A673 (cell line): ENCODE data around the gene PGAP3. TPM values are rescaled to one million over a fixed set of nuclear protein-coding genes. Genes with fewer than 3 reads are reported as not detected.

ENCODE experiments used
- BruUV-seq: library from RNA; stranded (reverse); fragments of 400-500 nt; replicated peaks from 2 replicates; lab custom pipeline; 2021; lab: Mats Ljungman, UMichigan
- CTCF ChIA-PET: fragments of 300-600 bp; sonication (Branson Sonifier 250); formaldehyde crosslinking; loops from one replicate; lab custom pipeline; 2022; ENCODE audit warnings: antibody characterized with exemption; lab: Charles Lee
- POLR2A ChIA-PET: fragments of 300-600 bp; sonication (Branson Sonifier 250); formaldehyde crosslinking; loops from one replicate; lab custom pipeline; 2022; ENCODE audit warnings: antibody characterized with exemption; ENCODE audit not compliant: low non-redundant PET; lab: Charles Lee
- DNase-seq: peaks from one replicate; pipeline ENCODE4 v3.0.0-alpha.2; 2015; ENCODE audit warnings: low spot score
- H3K27ac ChIP-seq: fragments of 200-600 bp; sonication (generic); 2 replicates; pipeline ENCODE4 v1.5.1; 2016; ENCODE audit warnings: mixed run types, low read depth, mild to moderate bottlenecking, mixed read lengths, antibody characterized with exemption, low read length; ENCODE audit not compliant: poor library complexity, severe bottlenecking
- H3K27me3 ChIP-seq: fragments of 200-600 bp; sonication (generic); replicated peaks from 2 replicates; pipeline ENCODE4 v1.6.1; 2017; ENCODE audit warnings: mixed run types, low read depth, mild to moderate bottlenecking, mixed read lengths, antibody characterized with exemption, low read length; ENCODE audit not compliant: insufficient read depth, poor library complexity
- H3K36me3 ChIP-seq: fragments of 200-600 bp; sonication (generic); 2 replicates; pipeline ENCODE4 v1.6.1; 2016; ENCODE audit warnings: mixed run types, mild to moderate bottlenecking, mixed read lengths, antibody characterized with exemption, low read length; ENCODE audit not compliant: insufficient read depth, poor library complexity, severe bottlenecking
- H3K4me1 ChIP-seq: fragments of 200-600 bp; sonication (generic); 2 replicates; pipeline ENCODE4 v1.6.1; 2017; ENCODE audit warnings: mixed run types, mild to moderate bottlenecking, mixed read lengths, antibody characterized with exemption, low read length; ENCODE audit not compliant: insufficient read depth, poor library complexity, severe bottlenecking
- H3K4me3 ChIP-seq: fragments of 200-600 bp; sonication (generic); 2 replicates; pipeline ENCODE4 v1.5.1; 2016; ENCODE audit warnings: low read depth, mixed run types, mild to moderate bottlenecking, mixed read lengths, low read length; ENCODE audit not compliant: poor library complexity, severe bottlenecking
- H3K9me3 ChIP-seq: fragments of 200-600 bp; sonication (generic); 2 replicates; pipeline ENCODE4 v1.6.1; 2016; ENCODE audit warnings: mixed run types, low read depth, mild to moderate bottlenecking, mixed read lengths, antibody characterized with exemption, low read length; ENCODE audit not compliant: poor library complexity, severe bottlenecking
- EZH2 ChIP-seq: fragments of 200-600 bp; sonication (generic); IDR thresholded peaks from 2 replicates; pipeline ENCODE4 v1.6.1; 2017; ENCODE audit warnings: borderline replicate concordance, low read depth, mild to moderate bottlenecking, mixed read lengths, antibody characterized with exemption, low read length; ENCODE audit not compliant: poor library complexity, severe bottlenecking
- intact Hi-C: fragments of 100-400 bp; cut with micrococcal nuclease; formaldehyde crosslinking; loops from one replicate; pipeline ENCODE4 v1.10.0; 2022; ENCODE audit not compliant: unreplicated experiment
- total RNA-seq: library from RNA; stranded (reverse); gene quantifications from 2 replicates; pipeline ENCODE4 v1.2.3, GENCODE V29; 2021
- TF ChIP-seq, protein P1 (sequence below): fragments of 300-800, 200-600 bp; sonication (generic); conservative IDR thresholded peaks from 2 replicates; pipeline ENCODE4 v1.5.1; 2017; ENCODE audit warnings: low read depth, mild to moderate bottlenecking, antibody characterized with exemption, low read length, moderate library complexity, mixed read lengths

The PGAP3 gene
- total RNA-seq, 1 experiment from 2014 or later: 3.6 TPM

- H3K4me3 ChIP-seq: peak overlapping the region; percentile 52
- TF ChIP-seq EZH2: no peak
- TF ChIP-seq, protein P1, sequence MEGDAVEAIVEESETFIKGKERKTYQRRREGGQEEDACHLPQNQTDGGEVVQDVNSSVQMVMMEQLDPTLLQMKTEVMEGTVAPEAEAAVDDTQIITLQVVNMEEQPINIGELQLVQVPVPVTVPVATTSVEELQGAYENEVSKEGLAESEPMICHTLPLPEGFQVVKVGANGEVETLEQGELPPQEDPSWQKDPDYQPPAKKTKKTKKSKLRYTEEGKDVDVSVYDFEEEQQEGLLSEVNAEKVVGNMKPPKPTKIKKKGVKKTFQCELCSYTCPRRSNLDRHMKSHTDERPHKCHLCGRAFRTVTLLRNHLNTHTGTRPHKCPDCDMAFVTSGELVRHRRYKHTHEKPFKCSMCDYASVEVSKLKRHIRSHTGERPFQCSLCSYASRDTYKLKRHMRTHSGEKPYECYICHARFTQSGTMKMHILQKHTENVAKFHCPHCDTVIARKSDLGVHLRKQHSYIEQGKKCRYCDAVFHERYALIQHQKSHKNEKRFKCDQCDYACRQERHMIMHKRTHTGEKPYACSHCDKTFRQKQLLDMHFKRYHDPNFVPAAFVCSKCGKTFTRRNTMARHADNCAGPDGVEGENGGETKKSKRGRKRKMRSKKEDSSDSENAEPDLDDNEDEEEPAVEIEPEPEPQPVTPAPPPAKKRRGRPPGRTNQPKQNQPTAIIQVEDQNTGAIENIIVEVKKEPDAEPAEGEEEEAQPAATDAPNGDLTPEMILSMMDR: no peak
- CTCF ChIA-PET: interaction anchor here (0.6 to 0.8 kb wide), 3 partner anchors 51 to 475 kb away, joined by 3 read pairs; no protein-coding TSS in a partner anchor
- H3K27me3 ChIP-seq: no peaks in the 10 kb centered on the region
- no peak overlapping the region for H3K27ac ChIP-seq
- peaks cover 6% of the 10 kb centered on the region for H3K4me1 ChIP-seq
- no peaks in the 10 kb centered on the region for H3K9me3 ChIP-seq
- no peaks in the 10 kb centered on the region for H3K36me3 ChIP-seq
- POLR2A ChIA-PET: interaction anchor here (0.6 kb wide), 1 partner anchor 16 kb away, joined by 3 read pairs; no protein-coding TSS in a partner anchor
- intact Hi-C loops: no loop called here
- BruUV-seq: no TSS peak
- no peak for DNase-seq
These were observed 59.9 kb downstream of the PGAP3 start for GRCh38 chr17:39627712-39628516.

- BruUV-seq: no TSS peak
- ChIA-PET POLR2A (no interaction called here), CTCF (interaction anchor here (0.6 to 0.8 kb wide), 2 partner anchors 80 to 128 kb away, joined by 3 to 5 read pairs; no protein-coding TSS in a partner anchor)
- Histone ChIP-seq H3K9me3 (no peaks in the 10 kb centered on the region), H3K27me3 (no peaks in the 10 kb centered on the region), H3K4me3 (peak overlapping the region; percentile 52), H3K27ac (no peak overlapping the region), H3K4me1 (peaks cover 6% of the 10 kb centered on the region), H3K36me3 (no peaks in the 10 kb centered on the region)
- intact Hi-C loops: no loop called here
- no peak for DNase-seq
- TF ChIP-seq, protein P1: no peak
- no peak for TF ChIP-seq EZH2
These were observed 60.7 kb downstream of the PGAP3 start for GRCh38 chr17:39627047-39627711.

- Histone ChIP-seq H3K27me3 (no peaks in the 10 kb centered on the region), H3K36me3 (no peaks in the 10 kb centered on the region), H3K27ac (no peak within 1 kb of the TSS), H3K9me3 (no peaks in the 10 kb centered on the region), H3K4me1 (peaks cover 6% of the 10 kb centered on the region), H3K4me3 (peak within 1 kb of the TSS; percentile 52)
- ChIA-PET POLR2A (interaction anchor here (0.6 kb wide), 1 partner anchor 423 kb away, joined by 3 read pairs; no protein-coding TSS in a partner anchor), CTCF (interaction anchor here (0.6 kb wide), 1 partner anchor 79 kb away, joined by 5 read pairs; no protein-coding TSS in a partner anchor)
- intact Hi-C loops: no loop called here
- TF ChIP-seq, protein P1: no peak
- no peak for TF ChIP-seq EZH2
- DNase-seq: peak; percentile 71
- BruUV-seq: no TSS peak
These were observed 61.4 kb downstream of the PGAP3 start, which contains the start of gene PPP1R1B for GRCh38 chr17:39626171-39627046. PPP1R1B (plus strand) TSS chr17:39626952; CDS start chr17:39627393, 441 bp downstream.
